GM12878 (cell line): Measurements from ENCODE around the gene SLC12A5. TPM values are rescaled to one million over a fixed set of nuclear protein-coding genes. Genes with fewer than 3 reads are reported as not detected.

ENCODE experiments used
- CHD2 ChIP-seq: IDR thresholded peaks from 2 replicates; pipeline ENCODE4 v1.6.1; 2011; ENCODE audit warnings: low read depth, low read length, improper control_type of control experiment, borderline replicate concordance
- CREB1 ChIP-seq: IDR thresholded peaks from 2 replicates; pipeline ENCODE4 v1.6.1; 2012; ENCODE audit warnings: low read depth, mild to moderate bottlenecking, inconsistent platforms
- CREM ChIP-seq: IDR thresholded peaks from 2 replicates; pipeline ENCODE4 v1.6.1; 2014; ENCODE audit warnings: antibody characterized with exemption, low read depth
- ELK1 ChIP-seq: IDR thresholded peaks from 2 replicates; pipeline ENCODE4 v1.6.1; 2012; ENCODE audit warnings: low read depth, low read length, improper control_type of control experiment
- HCFC1 ChIP-seq: fragments of 150-350 bp; IDR thresholded peaks from 2 replicates; pipeline ENCODE4 v1.6.1; 2014; ENCODE audit warnings: low read length
- LARP7 ChIP-seq: fragments of 450-650 bp; IDR thresholded peaks from 2 replicates; pipeline ENCODE4 v1.6.1; 2017; ENCODE audit warnings: mild to moderate bottlenecking
- NKRF ChIP-seq: fragments of 450-650 bp; conservative IDR thresholded peaks from 2 replicates; pipeline ENCODE4 v1.6.1; 2017; ENCODE audit warnings: mild to moderate bottlenecking, moderate library complexity
- PML ChIP-seq: IDR thresholded peaks from 2 replicates; pipeline ENCODE4 v1.6.1; 2012; ENCODE audit warnings: low read length, inconsistent platforms
- POLR2AphosphoS2 ChIP-seq: IDR thresholded peaks from 2 replicates; pipeline ENCODE4 v1.6.1; 2011; ENCODE audit warnings: low read depth, mild to moderate bottlenecking, low read length, improper control_type of control experiment, moderate library complexity
- PRDM15 ChIP-seq: fragments of 450-650 bp; formaldehyde crosslinking; IDR thresholded peaks from 2 replicates; pipeline ENCODE4 v1.4.0; 2020; ENCODE audit warnings: mild to moderate bottlenecking, moderate library complexity
- SIX5 ChIP-seq: IDR thresholded peaks from 2 replicates; pipeline ENCODE4 v1.6.1; 2011; ENCODE audit warnings: mild to moderate bottlenecking, low read depth, low read length, moderate library complexity; ENCODE audit not compliant: severe bottlenecking
- SPI1 ChIP-seq: IDR thresholded peaks from 2 replicates; pipeline ENCODE4 v1.6.1; 2011; ENCODE audit warnings: low read depth, mild to moderate bottlenecking, low read length, moderate library complexity, borderline replicate concordance; ENCODE audit not compliant: insufficient read depth
- TAF1 ChIP-seq: IDR thresholded peaks from 2 replicates; pipeline ENCODE4 v1.6.1; 2011; ENCODE audit warnings: mild to moderate bottlenecking, low read depth, low read length, borderline replicate concordance
- USF2 ChIP-seq: IDR thresholded peaks from 2 replicates; pipeline ENCODE4 v1.6.1; 2011; ENCODE audit warnings: low read depth, low read length, improper control_type of control experiment, borderline replicate concordance
- YY1 ChIP-seq: IDR thresholded peaks from 2 replicates; pipeline ENCODE4 v1.6.1; 2011; ENCODE audit warnings: low read depth, mild to moderate bottlenecking, low read length
- ZBTB40 ChIP-seq: fragments of 450-650 bp; IDR thresholded peaks from 2 replicates; pipeline ENCODE4 v1.6.1; 2016; ENCODE audit warnings: mild to moderate bottlenecking, moderate library complexity, borderline replicate concordance
- polyA plus RNA-seq, 11 experiments: library from polyadenylated mRNA; depleted of rRNA in 4 of 11; unstranded in 6 of 11; stranded (reverse) in 5 of 11; fragments of >200 nt; fragmentation: Nextera tagmentation in 4 of 11; fragmentation: Illumina TruSeq in 1 of 11; extraction: Ambion mirVana in 4 of 11; extraction: Trizol in 1 of 11; gene quantifications; 1 replicate in 1 of 11; 2 replicates in 10 of 11; pipeline versions ENCODE4 v1.2.1 to v1.2.3, GENCODE V29; 2011 to 2016; ENCODE audit warnings: inconsistent platforms in 2 of 11, missing spikeins in 2 of 11, low read depth in 1 of 11
- total RNA-seq, 4 experiments: library from RNA; depleted of rRNA in 3 of 4; stranded (reverse); fragments of >200 nt in 3 of 4; fragmentation: Illumina TruSeq in 1 of 4; extraction: Trizol in 1 of 4; gene quantifications; 2 replicates each; pipeline versions ENCODE4 v1.2.1 to v1.2.3, GENCODE V29; 2013 to 2021

The SLC12A5 gene
- total and polyA plus RNA-seq, 10 of the 15 experiments (the other 5 are each of a cell fraction or from before 2014, with no cell fraction given): 0.26 to 2.7 (median 1.2) TPM

- TF ChIP-seq ZBTB40: peak; percentile 47; the same call in 1 of the 2 replicates
- TF ChIP-seq NKRF: peak; percentile 67
- peak; percentile 73 for TF ChIP-seq CREM
- peak; percentile 99 for TF ChIP-seq YY1
- TF ChIP-seq SIX5: peak; percentile 36
- peak; percentile 83; the same call in 1 of the 2 replicates for TF ChIP-seq PML
- TF ChIP-seq TAF1: peak; percentile 97
- TF ChIP-seq ELK1: 0 out of 2 replicates have a peak, but pooled peaks have one; percentile 11
- TF ChIP-seq PRDM15: no peak
- peak; percentile 31; the same call in 1 of the 2 replicates for TF ChIP-seq SPI1
- TF ChIP-seq CREB1: peak; percentile 76; the same call in 1 of the 2 replicates
- TF ChIP-seq POLR2AphosphoS2: peak; percentile 76
- TF ChIP-seq HCFC1: peak; percentile 71
- TF ChIP-seq USF2: no peak
- TF ChIP-seq CHD2: peak; percentile 51; the same call in 1 of the 2 replicates
- peak; percentile 99 for TF ChIP-seq LARP7
Observed at GRCh38 chr20:46089417-46090388, 60.7 kb downstream of the SLC12A5 start, which contains the start of gene NCOA5 (continued).
